Caco-2 (cell line): ENCODE measurements around the gene FMC1. TPM values are rescaled to one million over a fixed set of nuclear protein-coding genes. Genes with fewer than 3 reads are reported as not detected.

ENCODE experiments used
- BruUV-seq: library from RNA; stranded (reverse); fragments of 400-500 nt; replicated peaks from 2 replicates; lab custom pipeline; 2021; lab: Mats Ljungman, UMichigan
- CTCF ChIA-PET: fragments of 300-600 bp; sonication (Branson Sonifier 250); formaldehyde crosslinking; loops from one replicate; lab custom pipeline; 2022; ENCODE audit warnings: antibody characterized with exemption; lab: Charles Lee
- POLR2A ChIA-PET: fragments of 300-600 bp; sonication (Branson Sonifier 250); formaldehyde crosslinking; loops from one replicate; lab custom pipeline; 2022; ENCODE audit warnings: antibody characterized with exemption; lab: Charles Lee
- DNase-seq, 2 experiments: peaks; one replicate each; pipeline versions ENCODE4 v3.0.0 to v3.0.0-alpha.2; 2020 to 2022
- H3K27me3 ChIP-seq: replicated peaks from 2 replicates; pipeline ENCODE4 v1.6.0; 2011; ENCODE audit warnings: low read length; ENCODE audit not compliant: control insufficient read depth, insufficient read depth
- H3K36me3 ChIP-seq: 2 replicates; pipeline ENCODE4 v1.5.1; 2011; ENCODE audit warnings: low read length; ENCODE audit not compliant: control insufficient read depth, insufficient read depth
- H3K4me1 ChIP-seq: fragments of 250-450 bp; sonication (Bioruptor Pico); 2 replicates; pipeline ENCODE4 v1.5.1; 2020; ENCODE audit warnings: mild to moderate bottlenecking
- H3K4me3 ChIP-seq: 2 replicates; pipeline ENCODE4 v1.5.1; 2011; ENCODE audit warnings: low read depth, mild to moderate bottlenecking, control low read depth, low read length
- H3K9me3 ChIP-seq: fragments of 250-450 bp; sonication (Bioruptor Pico); 2 replicates; pipeline ENCODE4 v1.5.1; 2020; ENCODE audit warnings: mild to moderate bottlenecking, moderate library complexity
- H3K27ac Mint-ChIP-seq: one replicate; pipeline ENCODE4 v1.8.0; 2022; ENCODE audit warnings: mixed read lengths; ENCODE audit not compliant: unreplicated experiment
- H3K27me3 Mint-ChIP-seq: one replicate; pipeline ENCODE4 v1.8.0; 2022; ENCODE audit warnings: mixed read lengths; ENCODE audit not compliant: insufficient read depth, unreplicated experiment
- H3K36me3 Mint-ChIP-seq: one replicate; pipeline ENCODE4 v1.8.0; 2022; ENCODE audit warnings: mild to moderate bottlenecking, mixed read lengths; ENCODE audit not compliant: insufficient read depth, unreplicated experiment
- H3K4me1 Mint-ChIP-seq: one replicate; pipeline ENCODE4 v1.8.0; 2022; ENCODE audit warnings: low read depth, mixed read lengths; ENCODE audit not compliant: unreplicated experiment
- H3K4me3 Mint-ChIP-seq: one replicate; pipeline ENCODE4 v1.8.0; 2022; ENCODE audit warnings: mild to moderate bottlenecking, moderate library complexity, mixed read lengths; ENCODE audit not compliant: unreplicated experiment
- H3K9me3 Mint-ChIP-seq: one replicate; pipeline ENCODE4 v1.8.0; 2022; ENCODE audit warnings: mixed read lengths; ENCODE audit not compliant: unreplicated experiment
- intact Hi-C: fragments of 100-400 bp; cut with micrococcal nuclease; formaldehyde crosslinking; loops from one replicate; pipeline ENCODE4 v1.10.0; 2022; ENCODE audit not compliant: unreplicated experiment
- total RNA-seq: library from RNA; stranded (reverse); gene quantifications from 2 replicates; pipeline ENCODE4 v1.2.3, GENCODE V29; 2022
- TF ChIP-seq, protein P1 (sequence below), 2 experiments: fragments of 200-600 bp in 1 of 2; IDR thresholded peaks; 1 replicate in 1 of 2; 2 replicates in 1 of 2; pipeline versions ENCODE4 v1.5.1 to v1.8.0; 2011 to 2022; ENCODE audit warnings: antibody characterized with exemption in 1 of 2, control low read depth in 1 of 2, inconsistent platforms in 1 of 2, low read depth in 1 of 2, low read length in 1 of 2, mild to moderate bottlenecking in 1 of 2, moderate library complexity in 1 of 2; ENCODE audit not compliant: insufficient read depth in 1 of 2, severe bottlenecking in 1 of 2, unreplicated experiment in 1 of 2

Gene FMC1
- total RNA-seq, 1 experiment from 2014 or later, result 15.1 TPM

DNA sequence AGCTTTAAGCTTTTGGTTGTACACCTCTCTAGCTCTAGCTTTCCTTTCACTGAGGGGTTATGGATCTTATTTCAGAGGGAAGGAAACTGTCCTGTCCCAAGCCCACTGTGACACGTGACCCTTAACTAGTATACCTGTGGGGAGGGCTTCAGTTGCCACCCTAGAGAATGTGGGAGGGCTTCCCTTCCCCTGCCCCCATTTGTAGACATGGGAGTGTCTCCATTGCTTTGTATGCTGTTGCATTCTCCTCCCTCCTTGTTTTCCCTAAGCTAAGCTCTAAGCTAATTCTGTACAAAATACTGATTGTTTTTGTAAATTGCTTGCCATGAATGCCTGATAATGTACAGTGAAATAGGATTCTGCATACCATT lies 29.8 kb downstream of the FMC1 start:
- POLR2A ChIA-PET, result interaction anchor here (0.6 kb wide), 1 partner anchor 42 kb away, joined by 8 read pairs; no protein-coding TSS in a partner anchor
- Histone ChIP-seq H3K27me3 (no peaks in the 10 kb centered on the region), H3K4me1 (no peaks in the 10 kb centered on the region), H3K36me3 (no peaks in the 10 kb centered on the region), H3K9me3 (no peaks in the 10 kb centered on the region), H3K4me3 (no peak overlapping the region)
- H3K4me1 Mint-ChIP-seq, result peaks cover 15% of the 10 kb centered on the region
- no peak for DNase-seq
- no peaks in the 10 kb centered on the region for H3K27me3 Mint-ChIP-seq
- intact Hi-C loops, result no loop called here
- BruUV-seq, result no TSS peak
- TF ChIP-seq, protein P1, sequence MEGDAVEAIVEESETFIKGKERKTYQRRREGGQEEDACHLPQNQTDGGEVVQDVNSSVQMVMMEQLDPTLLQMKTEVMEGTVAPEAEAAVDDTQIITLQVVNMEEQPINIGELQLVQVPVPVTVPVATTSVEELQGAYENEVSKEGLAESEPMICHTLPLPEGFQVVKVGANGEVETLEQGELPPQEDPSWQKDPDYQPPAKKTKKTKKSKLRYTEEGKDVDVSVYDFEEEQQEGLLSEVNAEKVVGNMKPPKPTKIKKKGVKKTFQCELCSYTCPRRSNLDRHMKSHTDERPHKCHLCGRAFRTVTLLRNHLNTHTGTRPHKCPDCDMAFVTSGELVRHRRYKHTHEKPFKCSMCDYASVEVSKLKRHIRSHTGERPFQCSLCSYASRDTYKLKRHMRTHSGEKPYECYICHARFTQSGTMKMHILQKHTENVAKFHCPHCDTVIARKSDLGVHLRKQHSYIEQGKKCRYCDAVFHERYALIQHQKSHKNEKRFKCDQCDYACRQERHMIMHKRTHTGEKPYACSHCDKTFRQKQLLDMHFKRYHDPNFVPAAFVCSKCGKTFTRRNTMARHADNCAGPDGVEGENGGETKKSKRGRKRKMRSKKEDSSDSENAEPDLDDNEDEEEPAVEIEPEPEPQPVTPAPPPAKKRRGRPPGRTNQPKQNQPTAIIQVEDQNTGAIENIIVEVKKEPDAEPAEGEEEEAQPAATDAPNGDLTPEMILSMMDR (IDR thresholded peaks at IDR 0.05; ENCODE audit: insufficient read depth in 1 of 2, low read depth in 1 of 2, low read length in 1 of 2, severe bottlenecking in 1 of 2, unreplicated experiment in 1 of 2), result no peak
- no peak overlapping the region for H3K4me3 Mint-ChIP-seq
- peaks cover 17% of the 10 kb centered on the region for H3K36me3 Mint-ChIP-seq
- CTCF ChIA-PET, result interaction anchor here (0.8 kb wide), 1 partner anchor 78 kb away, joined by 3 read pairs; no protein-coding TSS in a partner anchor
- no peak overlapping the region for H3K27ac Mint-ChIP-seq
- no peaks in the 10 kb centered on the region for H3K9me3 Mint-ChIP-seq

DNA sequence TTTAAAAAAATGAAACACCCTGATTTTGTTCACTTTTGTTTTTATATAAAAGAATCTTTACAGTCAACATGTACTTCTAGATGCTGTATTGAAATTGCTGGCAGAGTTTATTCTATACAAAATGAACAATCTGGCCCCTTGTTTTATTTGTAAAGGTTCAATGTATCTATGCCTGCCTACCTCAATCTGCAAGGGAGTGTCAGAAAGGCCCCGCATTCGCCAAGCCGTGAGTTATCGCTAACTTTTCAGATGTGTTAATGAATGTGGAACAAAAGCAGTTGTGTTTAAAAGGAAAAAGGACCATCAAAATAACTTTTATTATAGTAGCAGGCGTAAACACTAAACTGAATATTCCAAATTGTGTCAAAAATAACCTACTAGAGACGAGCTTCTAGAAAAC lies 33.1 kb downstream of the FMC1 start:
- H3K4me1 Mint-ChIP-seq, result peaks cover 14% of the 10 kb centered on the region

DNA sequence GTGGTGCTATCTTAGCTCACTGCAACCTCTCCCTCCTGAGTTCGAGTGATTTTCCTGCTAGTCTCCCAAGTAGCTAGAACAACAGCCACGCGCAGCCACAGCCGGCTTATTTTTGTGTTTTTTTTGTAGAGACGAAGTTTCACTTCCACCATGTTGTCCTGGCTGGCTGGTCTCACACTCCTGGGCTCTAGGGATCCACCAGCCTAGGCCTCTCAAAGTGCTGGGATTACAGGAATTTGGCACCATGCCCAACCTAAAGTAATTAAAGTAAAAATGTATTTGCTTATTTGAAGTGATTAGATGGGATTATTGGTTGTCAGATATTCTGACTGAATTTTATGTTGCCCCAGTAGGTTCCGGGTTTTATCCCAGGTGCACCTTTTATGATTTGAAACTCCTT lies 41.3 kb downstream of the FMC1 start:
- Histone ChIP-seq H3K36me3 (no peaks in the 10 kb centered on the region), H3K27me3 (no peaks in the 10 kb centered on the region), H3K9me3 (no peaks in the 10 kb centered on the region), H3K4me3 (no peak overlapping the region), H3K4me1 (no peaks in the 10 kb centered on the region)
- Mint-ChIP-seq H3K27me3 (no peaks in the 10 kb centered on the region), H3K36me3 (peaks cover 74% of the 10 kb centered on the region), H3K4me1 (no peaks in the 10 kb centered on the region), H3K9me3 (no peaks in the 10 kb centered on the region), H3K4me3 (no peak overlapping the region), H3K27ac (no peak overlapping the region)
- no TSS peak for BruUV-seq
- intact Hi-C loops, result no loop called here
- DNase-seq, result no peak
- TF ChIP-seq, protein P1 (IDR thresholded peaks at IDR 0.05; ENCODE audit: insufficient read depth in 1 of 2, low read depth in 1 of 2, low read length in 1 of 2, severe bottlenecking in 1 of 2, unreplicated experiment in 1 of 2), result no peak
- ChIA-PET POLR2A (no interaction called here), CTCF (no interaction called here)

More for the DNA sequence above, 33.1 kb downstream of the FMC1 start:
- intact Hi-C loops, result no loop called here
- TF ChIP-seq, protein P1 (IDR thresholded peaks at IDR 0.05; ENCODE audit: insufficient read depth in 1 of 2, low read depth in 1 of 2, low read length in 1 of 2, severe bottlenecking in 1 of 2, unreplicated experiment in 1 of 2), result no peak
- ChIA-PET CTCF (no interaction called here), POLR2A (interaction anchor here (1.1 kb wide), 1 partner anchor 15 kb away, joined by 3 read pairs; the partner anchor contains the start of gene LUC7L2)
- Histone ChIP-seq H3K4me1 (no peaks in the 10 kb centered on the region), H3K27me3 (no peaks in the 10 kb centered on the region), H3K36me3 (no peaks in the 10 kb centered on the region), H3K9me3 (no peaks in the 10 kb centered on the region), H3K4me3 (no peak overlapping the region)
- Mint-ChIP-seq H3K36me3 (peaks cover 35% of the 10 kb centered on the region), H3K27ac (no peak overlapping the region), H3K4me3 (no peak overlapping the region), H3K9me3 (no peaks in the 10 kb centered on the region), H3K27me3 (no peaks in the 10 kb centered on the region)
- no TSS peak for BruUV-seq
- no peak for DNase-seq
